ENCODE results near the gene NCK2. TPM values are rescaled to one million over a fixed set of nuclear protein-coding genes. Genes with fewer than 3 reads are reported as not detected.

Gene NCK2
- total and polyA plus RNA-seq, 10 of the 15 experiments (the other 5 are each of a cell fraction or from before 2014, with no cell fraction given): 1.2 to 30.9 (median 14.1) TPM

- ChIA-PET SMC1A (ENCODE audit: uncharacterized antibody, unreplicated experiment) (no interaction called here), RAD21 (ENCODE audit: unreplicated experiment) (no interaction called here), CTCF (no interaction called here), POLR2A (no interaction called here)
- WGBS (ENCODE audit: insufficient coverage, insufficient replicate concordance, low lambda C conversion rate, missing lambda C conversion rate): 23% methylated on average over 8 of the region's 8 CpGs
- Histone ChIP-seq H3K27me3 (replicated peaks in 1 of 2; ENCODE audit: control insufficient read depth in 2 of 2, insufficient read depth in 2 of 2, low read length in 1 of 2) (peaks cover 0 to 3% of the 10 kb centered on the region in 2 experiments; a peak in 3 of 4 replicates), H3K9me3 (replicated peaks; ENCODE audit: control insufficient read depth, insufficient read depth, low read length) (no peaks in the 10 kb centered on the region), H3K4me3 (no peak overlapping the region), H3K36me3 (ENCODE audit: control insufficient read depth in 2 of 2, insufficient read depth in 2 of 2, low read length in 1 of 2) (no peaks in the 10 kb centered on the region), H3K9ac (ENCODE audit: control insufficient read depth, insufficient read depth, low read length) (no peak overlapping the region), H2AFZ (ENCODE audit: control insufficient read depth, low read depth, low read length) (no peak overlapping the region), H3K4me2 (ENCODE audit: control insufficient read depth, insufficient read depth) (no peak overlapping the region), H4K20me1 (ENCODE audit: control insufficient read depth, insufficient read depth) (no peaks in the 10 kb centered on the region), H3K27ac (ENCODE audit: control insufficient read depth, insufficient read depth) (no peak overlapping the region), H3K79me2 (ENCODE audit: control insufficient read depth, insufficient read depth, low read length) (no peaks in the 10 kb centered on the region), H3K4me1 (ENCODE audit: control insufficient read depth, insufficient read depth, low read length) (no peaks in the 10 kb centered on the region)
- in situ Hi-C loops (cut with MboI) (no loop called here), intact Hi-C loops (cut with micrococcal nuclease; ENCODE audit: unreplicated experiment) (no loop called here)
- TF ChIP-seq RELA (IDR thresholded peaks at IDR 0.05; ENCODE audit: borderline replicate concordance, partially characterized antibody): no peak
- TF ChIP-seq USF1 (IDR thresholded peaks at IDR 0.05; ENCODE audit: borderline replicate concordance, extremely low read length, insufficient read depth, low read depth, low read length): no peak
- no peak for TF ChIP-seq NFYA (IDR thresholded peaks at IDR 0.05; ENCODE audit: borderline replicate concordance, low read depth, low read length)
- no peak for TF ChIP-seq IKZF2 (IDR thresholded peaks at IDR 0.05)
- TF ChIP-seq BHLHE40 (IDR thresholded peaks at IDR 0.05; ENCODE audit: borderline replicate concordance in 1 of 2, low read depth in 2 of 2, low read length in 1 of 2): no peak
- no peak for TF ChIP-seq IKZF1 (conservative IDR thresholded peaks at IDR 0.05)
- TF ChIP-seq RAD21 (IDR thresholded peaks at IDR 0.05; ENCODE audit: insufficient read depth, low read depth, low read length): no peak
- TF ChIP-seq HCFC1 (IDR thresholded peaks at IDR 0.05; ENCODE audit: low read length): no peak
- no peak for TF ChIP-seq RUNX3 (IDR thresholded peaks at IDR 0.05; ENCODE audit: low read length)
- TF ChIP-seq EGR1 (IDR thresholded peaks at IDR 0.05; ENCODE audit: borderline replicate concordance in 1 of 2, low read depth in 2 of 2, low read length in 2 of 2): no peak
- no peak for TF ChIP-seq NR2C2 (IDR thresholded peaks at IDR 0.05; ENCODE audit: borderline replicate concordance, control insufficient read depth, insufficient read length, low read depth)
- TF ChIP-seq CTCF (IDR thresholded peaks at IDR 0.05 in 2 of 3, conservative IDR thresholded peaks at IDR 0.05 in 1 of 3; ENCODE audit: control insufficient read depth in 2 of 3, extremely low read depth in 1 of 3, insufficient read depth in 1 of 3, low read depth in 3 of 3, low read length in 3 of 3): no peak
- no peak for TF ChIP-seq CREB1 (IDR thresholded peaks at IDR 0.05; ENCODE audit: low read depth)
- TF ChIP-seq KDM1A (IDR thresholded peaks at IDR 0.05; ENCODE audit: borderline replicate concordance): no peak
- TF ChIP-seq CEBPB (IDR thresholded peaks at IDR 0.05; ENCODE audit: borderline replicate concordance in 1 of 2, low read depth in 2 of 2, low read length in 2 of 2): no peak
- no peak for TF ChIP-seq HDGF (IDR thresholded peaks at IDR 0.05)
- TF ChIP-seq CHD1 (IDR thresholded peaks at IDR 0.05; ENCODE audit: low read depth, low read length): no peak
- TF ChIP-seq RBBP5 (conservative IDR thresholded peaks at IDR 0.05): no peak
- TF ChIP-seq MEF2B (IDR thresholded peaks at IDR 0.05; ENCODE audit: partially characterized antibody, poor library complexity, severe bottlenecking): no peak
- DNase-seq (ENCODE audit: low read depth, low spot score): no peak
- no TSS peak for BruUV-seq (replicated peaks)
- no peak for FAIRE-seq
- ATAC-seq: no peak
Observed at GRCh38 chr2:105718846-105719481, 25.7 kb upstream of the NCK2 start.

Data from GM12878 (cell line).